GM21367 (cell line): ENCODE measurements around the gene TASP1.
"Not testable (repeated sequence)": the region's sequence is repeated elsewhere in the genome, so short reads cannot be mapped to it uniquely, and the experiment has no call there.

Experiments
- ATAC-seq: cut with Tn5 transposase; IDR thresholded peaks from one replicate; pipeline ENCODE4 v1.9.1; 2021; ENCODE audit not compliant: unreplicated experiment

TASP1 gene

GRCh38 chr20:13638496-13639149 is at the start of gene TASP1:
TASP1 (minus strand) TSS chr20:13638932; CDS start chr20:13630078, 8,854 bp downstream.
- ATAC-seq, result peak; percentile 100

GRCh38 chr20:13687815-13688214 is 49.1 kb upstream of the TASP1 start:
- no peak for ATAC-seq

GRCh38 chr20:13685623-13686022 is 46.9 kb upstream of the TASP1 start:
- no peak for ATAC-seq

GRCh38 chr20:13684566-13685222 is 46.0 kb upstream of the TASP1 start:
- ATAC-seq, result peak; percentile 66

GRCh38 chr20:13683833-13684232 is 45.1 kb upstream of the TASP1 start:
- ATAC-seq, result no peak

- ATAC-seq, result peak; percentile 48
Observed at GRCh38 chr20:13681248-13682125, 42.8 kb upstream of the TASP1 start.

- no peak for ATAC-seq
Observed at GRCh38 chr20:13678944-13679343, 40.2 kb upstream of the TASP1 start.

GRCh38 chr20:13677241-13677640 is 38.5 kb upstream of the TASP1 start:
- no peak for ATAC-seq

GRCh38 chr20:13676682-13677081 is 38.0 kb upstream of the TASP1 start:
- no peak for ATAC-seq

- ATAC-seq, result no peak
Observed at GRCh38 chr20:13672690-13673089, 34.0 kb upstream of the TASP1 start.

- ATAC-seq, result no peak
Observed at GRCh38 chr20:13671916-13672378, 33.2 kb upstream of the TASP1 start.

- ATAC-seq, result no peak
Observed at GRCh38 chr20:13671512-13671911, 32.8 kb upstream of the TASP1 start.

- no peak for ATAC-seq
Observed at GRCh38 chr20:13670160-13670559, 31.4 kb upstream of the TASP1 start.

GRCh38 chr20:13665709-13666395 is 27.1 kb upstream of the TASP1 start:
- ATAC-seq, result no peak

- no peak for ATAC-seq
Observed at GRCh38 chr20:13661070-13661685, 22.4 kb upstream of the TASP1 start.

- peak; percentile 96 for ATAC-seq
Observed at GRCh38 chr20:13659288-13659687, 20.6 kb upstream of the TASP1 start.

GRCh38 chr20:13658060-13658459 is 19.3 kb upstream of the TASP1 start:
- ATAC-seq, result not testable (repeated sequence)

- ATAC-seq, result no peak
Observed at GRCh38 chr20:13656721-13657368, 18.1 kb upstream of the TASP1 start.

- no peak for ATAC-seq
Observed at GRCh38 chr20:13654463-13655023, 15.8 kb upstream of the TASP1 start.

- no peak for ATAC-seq
Observed at GRCh38 chr20:13650474-13650873, 11.7 kb upstream of the TASP1 start.
